IgD-negative memory B cell (primary cell): ENCODE results near the gene OR51B2. TPM values are rescaled to one million over a fixed set of nuclear protein-coding genes. Genes with fewer than 3 reads are reported as not detected.
"Not testable (repeated sequence)": the region's sequence is repeated elsewhere in the genome, so short reads cannot be mapped to it uniquely, and the experiment has no call there.

Source experiments
- H3K27ac Mint-ChIP-seq, 3 donors: one replicate each; pipeline ENCODE4 v1.8.0; 2020 to 2022; ENCODE audit warnings: mild to moderate bottlenecking in 3 of 3, mixed read lengths in 3 of 3, moderate library complexity in 1 of 3
- H3K27me3 Mint-ChIP-seq: one replicate; pipeline ENCODE4 v1.8.0; 2021; ENCODE audit warnings: mixed read lengths
- H3K36me3 Mint-ChIP-seq: one replicate; pipeline ENCODE4 v1.8.0; 2020; ENCODE audit warnings: mild to moderate bottlenecking, mixed read lengths
- H3K4me1 Mint-ChIP-seq, 3 donors: one replicate each; pipeline ENCODE4 v1.8.0; 2020 to 2022; ENCODE audit warnings: mixed read lengths in 3 of 3, mild to moderate bottlenecking in 1 of 3
- H3K4me3 Mint-ChIP-seq, 4 donors: one replicate each; pipeline ENCODE4 v1.8.0; 2020 to 2022; ENCODE audit warnings: mild to moderate bottlenecking in 4 of 4, mixed read lengths in 4 of 4, moderate library complexity in 3 of 4
- H3K9me3 Mint-ChIP-seq, 3 donors: one replicate each; pipeline ENCODE4 v1.8.0; 2020 to 2021; ENCODE audit warnings: mixed read lengths in 3 of 3, mild to moderate bottlenecking in 1 of 3
- polyA plus RNA-seq: library from polyadenylated mRNA; unstranded; fragments of 300-500 nt; fragmentation: Illumina TruSeq; gene quantifications from one replicate; pipeline ENCODE4 v1.2.3, GENCODE V29; 2021

Gene OR51B2, protein sequence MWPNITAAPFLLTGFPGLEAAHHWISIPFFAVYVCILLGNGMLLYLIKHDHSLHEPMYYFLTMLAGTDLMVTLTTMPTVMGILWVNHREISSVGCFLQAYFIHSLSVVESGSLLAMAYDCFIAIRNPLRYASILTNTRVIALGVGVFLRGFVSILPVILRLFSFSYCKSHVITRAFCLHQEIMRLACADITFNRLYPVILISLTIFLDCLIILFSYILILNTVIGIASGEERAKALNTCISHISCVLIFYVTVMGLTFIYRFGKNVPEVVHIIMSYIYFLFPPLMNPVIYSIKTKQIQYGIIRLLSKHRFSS
- polyA plus RNA-seq: not detected

DNA sequence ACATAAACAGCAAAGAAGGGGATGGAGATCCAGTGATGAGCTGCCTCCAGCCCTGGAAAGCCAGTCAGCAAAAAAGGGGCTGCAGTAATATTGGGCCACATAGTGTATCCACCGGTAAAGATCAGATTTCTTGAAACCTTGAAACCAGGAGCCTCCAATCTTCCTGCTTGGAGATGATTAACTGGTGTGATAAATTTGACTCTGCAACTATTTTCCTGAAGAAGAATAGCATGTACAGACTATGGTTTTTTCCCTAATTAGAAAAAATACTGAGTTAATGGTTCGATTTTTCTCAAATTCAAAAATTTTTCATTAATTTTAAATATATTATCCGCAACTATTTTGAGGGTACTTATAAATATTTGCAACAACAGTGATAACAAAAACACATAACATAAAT is at the start of gene OR51B2:
Gene OR51B2, minus strand, starts transcription at position 101 of the 400 bp plus-strand sequence. Its CDS starts 0 bp downstream, at position 101.
- Mint-ChIP-seq H3K4me1 (no peaks in the 10 kb centered on the region), H3K4me3 (no peak within 1 kb of the TSS), H3K27me3 (no peaks in the 10 kb centered on the region), H3K36me3 (no peaks in the 10 kb centered on the region), H3K9me3 (peaks cover 0 to 3% (median 2%) of the 10 kb centered on the region in 3 donors), H3K27ac (no peak within 1 kb of the TSS)

DNA sequence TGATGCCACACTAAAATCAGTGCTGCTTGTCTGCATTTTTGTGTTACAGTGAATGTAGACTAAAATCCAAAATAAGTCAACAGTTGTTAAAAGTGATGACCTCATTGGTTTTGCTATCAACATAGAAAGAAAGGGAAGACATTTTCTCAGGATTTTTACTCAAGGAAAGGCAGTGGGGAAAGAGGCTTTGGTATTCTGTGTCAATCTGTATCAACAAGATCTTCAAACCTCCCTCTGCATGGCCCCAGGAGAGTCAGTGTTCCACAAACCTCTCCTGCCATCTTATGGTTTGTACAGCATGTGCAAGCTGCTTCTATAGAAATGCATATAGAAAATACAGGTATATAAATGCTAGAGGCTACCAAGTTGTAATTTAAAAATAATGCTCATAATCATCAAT is 45.7 kb upstream of the OR51B2 start:
- Mint-ChIP-seq H3K27me3 (no peaks in the 10 kb centered on the region), H3K27ac (no peak overlapping the region), H3K4me1 (no peaks in the 10 kb centered on the region), H3K36me3 (no peaks in the 10 kb centered on the region), H3K4me3 (no peak overlapping the region), H3K9me3 (no peaks in the 10 kb centered on the region)

DNA sequence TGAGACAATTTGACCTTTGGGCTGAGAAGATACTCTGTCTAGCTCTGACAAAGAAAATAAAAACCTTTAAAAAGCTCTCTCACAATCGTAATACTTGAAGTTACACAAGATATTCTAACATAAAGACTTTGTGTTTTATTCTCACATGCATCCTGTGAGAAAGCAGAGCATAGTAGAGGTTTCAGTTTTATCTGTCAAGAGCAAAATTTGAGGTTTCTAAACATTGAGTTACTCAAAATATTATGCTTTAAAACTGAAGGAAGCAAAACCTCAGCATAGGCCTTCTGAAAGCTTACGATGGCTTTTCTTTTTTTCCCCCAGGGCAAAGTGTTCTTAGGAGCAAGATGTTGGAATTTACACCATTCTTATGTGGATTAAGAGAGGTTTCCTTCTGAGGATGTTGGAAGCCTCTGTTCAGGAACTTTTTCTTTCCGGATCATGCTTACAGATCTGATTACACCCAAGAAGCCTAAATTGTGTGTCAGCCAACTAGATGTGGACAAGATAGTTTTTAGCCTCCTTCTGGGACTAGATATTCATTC is 44.5 kb upstream of the OR51B2 start:
- no peaks in the 10 kb centered on the region for H3K36me3 Mint-ChIP-seq
- no peaks in the 10 kb centered on the region for H3K9me3 Mint-ChIP-seq
- no peak overlapping the region for H3K4me3 Mint-ChIP-seq
- no peaks in the 10 kb centered on the region for H3K27me3 Mint-ChIP-seq
- no peak overlapping the region for H3K27ac Mint-ChIP-seq
- no peaks in the 10 kb centered on the region for H3K4me1 Mint-ChIP-seq

DNA sequence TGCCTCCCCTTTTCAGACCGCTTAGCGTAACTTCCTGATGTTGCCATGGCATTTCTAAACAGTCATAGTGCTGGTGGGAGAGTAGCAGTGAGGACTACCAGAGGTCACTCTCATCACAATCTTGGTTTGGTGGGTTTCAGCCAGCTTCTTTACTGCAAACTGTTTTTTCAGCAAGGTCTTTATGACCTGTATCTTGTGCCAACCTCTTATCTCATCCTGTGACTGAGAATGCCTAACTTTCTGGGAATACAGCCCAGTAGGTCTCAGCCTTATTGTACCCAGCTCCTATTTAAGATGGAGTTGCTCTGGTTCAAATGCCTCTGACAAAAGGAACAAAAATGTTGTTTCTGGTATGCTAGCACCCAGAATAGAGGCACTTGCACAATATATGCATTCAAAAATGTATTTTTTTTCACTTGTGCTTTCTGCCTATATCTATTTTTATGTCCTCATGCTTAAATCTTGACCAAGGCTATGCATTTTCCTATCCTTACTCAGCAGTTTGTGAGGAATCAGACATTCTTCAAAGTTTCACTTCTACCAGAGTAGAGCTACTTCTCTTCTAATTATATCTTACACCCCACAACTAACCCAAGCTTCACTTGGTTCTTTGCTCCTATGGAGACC is 43.5 kb upstream of the OR51B2 start:
- Mint-ChIP-seq H3K27me3 (no peaks in the 10 kb centered on the region), H3K4me3 (no peak overlapping the region), H3K9me3 (no peaks in the 10 kb centered on the region), H3K36me3 (no peaks in the 10 kb centered on the region), H3K4me1 (no peaks in the 10 kb centered on the region), H3K27ac (no peak overlapping the region)

DNA sequence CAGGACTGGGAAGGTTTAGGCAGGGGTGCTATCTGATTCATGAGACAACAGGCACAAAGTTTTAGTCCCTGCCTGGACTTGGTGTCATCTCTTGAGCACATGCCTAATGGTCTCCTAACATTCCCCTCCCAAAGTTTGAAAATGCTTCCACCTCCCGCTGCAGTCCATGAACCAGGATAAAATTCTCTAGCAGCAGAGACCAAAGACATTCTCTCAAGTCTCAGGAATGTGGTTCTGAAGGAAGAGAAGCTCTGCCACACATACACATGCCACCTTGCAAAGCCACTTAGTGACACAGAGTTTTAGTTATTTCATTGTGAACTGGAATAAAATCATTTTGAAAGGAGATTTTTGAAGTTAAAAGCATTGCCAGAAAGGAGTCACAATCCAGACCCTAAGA is 42.8 kb upstream of the OR51B2 start:
- Mint-ChIP-seq H3K4me1 (no peaks in the 10 kb centered on the region), H3K27ac (no peak overlapping the region), H3K4me3 (no peak overlapping the region), H3K36me3 (no peaks in the 10 kb centered on the region), H3K9me3 (no peaks in the 10 kb centered on the region), H3K27me3 (no peaks in the 10 kb centered on the region)

DNA sequence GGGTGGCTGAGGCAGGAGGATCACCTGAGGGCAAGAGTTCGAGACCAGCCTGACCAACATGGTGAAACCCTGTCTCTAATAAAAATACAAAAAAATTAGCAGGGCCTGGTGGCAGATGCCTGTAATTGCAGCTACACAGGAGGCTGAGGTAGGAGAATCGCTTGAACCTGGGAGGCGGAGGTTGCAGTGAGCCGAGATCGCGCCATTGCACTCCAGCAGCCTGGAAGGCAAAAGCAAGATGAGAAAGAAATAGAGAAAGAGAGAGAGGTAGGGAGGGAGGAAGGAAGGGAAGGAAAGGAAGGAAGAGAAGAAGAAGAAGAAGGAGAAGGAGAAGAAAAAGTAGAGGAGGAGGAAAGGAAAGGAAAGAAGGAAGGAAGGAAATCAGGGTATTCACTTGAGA is 42.3 kb upstream of the OR51B2 start:
- not testable (repeated sequence) for H3K36me3 Mint-ChIP-seq, H3K9me3 Mint-ChIP-seq, H3K27me3 Mint-ChIP-seq, H3K4me1 Mint-ChIP-seq, H3K4me3 Mint-ChIP-seq, H3K27ac Mint-ChIP-seq

DNA sequence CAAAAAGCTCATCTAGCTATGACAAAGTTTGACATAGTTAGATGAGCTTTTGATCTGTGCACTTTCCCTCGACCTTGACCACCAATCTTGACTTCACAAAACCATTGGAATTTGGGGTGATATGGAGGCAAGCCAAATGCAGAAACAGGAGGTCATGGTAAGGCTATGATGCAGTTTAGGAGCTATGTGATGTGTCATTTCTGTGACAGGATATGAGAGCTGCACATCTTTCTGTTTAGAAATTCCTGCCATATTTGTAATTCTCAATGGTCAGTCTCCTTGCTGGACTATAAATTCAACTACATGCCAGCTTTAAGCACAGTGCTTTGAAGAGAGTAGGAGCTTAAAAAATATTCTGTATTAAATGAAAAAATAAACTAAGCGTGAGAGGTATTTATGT is 40.1 kb upstream of the OR51B2 start:
- no peak overlapping the region for H3K4me3 Mint-ChIP-seq
- no peaks in the 10 kb centered on the region for H3K9me3 Mint-ChIP-seq
- no peak overlapping the region for H3K27ac Mint-ChIP-seq
- H3K27me3 Mint-ChIP-seq: no peaks in the 10 kb centered on the region
- H3K36me3 Mint-ChIP-seq: no peaks in the 10 kb centered on the region
- H3K4me1 Mint-ChIP-seq: no peaks in the 10 kb centered on the region

DNA sequence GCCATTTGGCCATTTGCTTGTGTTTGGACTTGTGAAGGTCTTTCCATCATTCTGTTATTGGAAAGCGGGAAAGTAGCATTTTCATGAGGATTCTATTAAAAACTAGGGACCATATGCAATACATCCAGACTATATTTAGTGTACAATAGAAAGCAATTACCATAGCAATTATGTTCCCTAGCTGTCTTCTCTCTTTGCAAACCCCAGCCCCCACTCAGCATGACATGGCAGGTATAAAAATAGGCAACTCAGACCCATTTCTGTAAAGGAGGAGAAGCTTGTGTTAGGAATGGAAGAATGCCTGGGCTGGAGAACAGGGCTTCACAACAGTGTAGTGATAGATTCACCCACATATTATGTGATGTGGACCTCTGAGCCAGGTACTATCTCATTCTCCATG is 39.6 kb upstream of the OR51B2 start:
- Mint-ChIP-seq H3K9me3 (no peaks in the 10 kb centered on the region), H3K27me3 (no peaks in the 10 kb centered on the region), H3K4me3 (no peak overlapping the region), H3K27ac (no peak overlapping the region), H3K36me3 (no peaks in the 10 kb centered on the region), H3K4me1 (no peaks in the 10 kb centered on the region)

DNA sequence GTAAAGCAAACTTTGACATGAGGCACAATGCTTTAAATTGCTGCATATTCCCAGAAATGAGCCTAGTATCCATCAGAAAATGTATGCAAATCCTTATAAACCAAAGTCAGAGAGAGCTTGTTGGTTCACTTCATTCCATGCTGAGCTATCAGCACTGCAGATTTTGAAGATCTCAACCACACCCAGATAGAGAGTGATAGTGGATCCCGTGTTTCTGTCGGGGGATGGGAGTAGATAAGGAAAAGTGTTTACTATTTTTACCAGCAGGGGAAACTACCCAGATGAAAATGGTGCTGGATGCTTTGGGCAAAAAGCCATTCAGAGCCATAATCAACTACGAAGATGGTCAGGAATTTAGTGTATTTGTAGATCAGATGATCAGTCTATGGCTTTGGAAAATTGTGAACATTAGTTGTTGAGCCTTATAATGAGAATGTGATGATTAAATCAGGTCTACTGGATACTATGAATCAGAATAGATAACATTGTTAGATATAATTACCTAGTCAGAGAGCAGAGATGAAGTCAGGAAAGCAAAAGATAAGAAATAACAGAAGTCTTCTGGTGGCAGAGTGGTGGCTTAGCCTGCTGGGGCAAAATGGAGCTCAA is 38.0 kb upstream of the OR51B2 start:
- no peaks in the 10 kb centered on the region for H3K4me1 Mint-ChIP-seq
- H3K9me3 Mint-ChIP-seq: no peaks in the 10 kb centered on the region
- no peaks in the 10 kb centered on the region for H3K36me3 Mint-ChIP-seq
- H3K27ac Mint-ChIP-seq: no peak overlapping the region
- H3K27me3 Mint-ChIP-seq: no peaks in the 10 kb centered on the region
- H3K4me3 Mint-ChIP-seq: no peak overlapping the region

DNA sequence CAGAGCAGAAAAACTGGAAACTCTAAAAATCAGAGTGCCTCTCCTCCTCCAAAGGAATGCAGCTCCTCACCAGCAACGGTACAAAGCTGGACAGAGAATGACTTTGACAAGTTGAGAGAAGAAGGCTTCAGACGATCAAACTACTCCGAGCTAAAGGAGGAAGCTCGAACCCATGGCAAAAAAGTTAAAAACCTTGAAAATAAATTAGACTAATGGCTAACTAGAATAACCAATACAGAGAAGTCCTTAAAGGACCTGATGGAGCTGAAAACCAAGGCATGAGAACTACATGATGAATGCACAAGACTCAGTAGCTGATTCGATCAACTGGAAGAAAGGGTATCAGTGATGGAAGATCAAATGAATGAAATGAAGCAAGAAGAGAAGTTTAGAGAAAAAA is 31.9 kb upstream of the OR51B2 start:
- H3K9me3 Mint-ChIP-seq, H3K4me1 Mint-ChIP-seq, H3K4me3 Mint-ChIP-seq, H3K27ac Mint-ChIP-seq, H3K27me3 Mint-ChIP-seq, H3K36me3 Mint-ChIP-seq: not testable (repeated sequence)

DNA sequence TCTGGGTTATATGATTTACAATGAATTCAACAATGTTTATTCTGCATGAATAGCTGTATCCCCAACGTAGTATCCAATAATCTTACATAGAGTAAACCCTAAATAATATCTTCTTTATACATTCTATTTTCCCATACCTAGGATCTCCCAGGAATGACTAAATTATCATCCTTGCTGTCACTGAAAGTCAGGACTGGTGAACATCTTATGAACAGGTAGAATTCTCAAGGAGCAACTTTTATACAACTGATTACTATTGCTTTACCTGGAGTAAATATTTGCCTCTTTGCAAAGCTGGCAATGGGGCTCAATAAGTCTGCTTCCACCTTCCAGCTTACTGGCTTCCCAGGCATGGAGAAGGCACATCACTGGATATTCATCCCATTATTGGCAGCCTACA is 27.1 kb upstream of the OR51B2 start, which contains the start of gene OR51B6:
Gene OR51B6, plus strand, starts transcription at position 301 of the 400 bp plus-strand sequence. Its CDS starts 0 bp downstream, at position 301.
- no peaks in the 10 kb centered on the region for H3K9me3 Mint-ChIP-seq
- H3K4me1 Mint-ChIP-seq: peaks cover 0 to 2% (median 0%) of the 10 kb centered on the region in 3 donors
- H3K27ac Mint-ChIP-seq: no peak within 1 kb of the TSS
- peaks cover 1% of the 10 kb centered on the region for H3K27me3 Mint-ChIP-seq
- no peaks in the 10 kb centered on the region for H3K36me3 Mint-ChIP-seq
- no peak within 1 kb of the TSS for H3K4me3 Mint-ChIP-seq

DNA sequence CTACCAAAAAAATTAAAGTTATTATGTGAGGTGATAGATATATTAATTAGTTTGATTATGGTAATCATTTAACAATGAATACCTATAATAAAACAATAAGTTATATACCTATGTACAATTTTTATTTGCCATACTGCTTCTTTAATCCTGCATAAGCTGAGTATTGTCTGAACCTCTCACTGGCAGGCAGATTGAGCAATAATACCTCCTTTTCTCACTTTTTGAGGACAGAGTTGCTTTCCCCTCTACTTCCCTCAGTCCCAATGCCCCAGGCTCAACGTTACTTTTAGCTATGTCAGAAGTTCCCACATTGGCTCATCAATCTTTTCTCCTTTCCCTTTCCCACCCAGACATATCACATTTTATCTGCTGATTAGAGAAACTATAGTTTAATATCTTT is 25.5 kb upstream of the OR51B2 start:
- H3K27me3 Mint-ChIP-seq: peaks cover 1% of the 10 kb centered on the region
- H3K9me3 Mint-ChIP-seq: no peaks in the 10 kb centered on the region
- no peak overlapping the region for H3K27ac Mint-ChIP-seq
- H3K36me3 Mint-ChIP-seq: no peaks in the 10 kb centered on the region
- peaks cover 0 to 2% (median 0%) of the 10 kb centered on the region in 3 donors for H3K4me1 Mint-ChIP-seq
- no peak overlapping the region for H3K4me3 Mint-ChIP-seq

DNA sequence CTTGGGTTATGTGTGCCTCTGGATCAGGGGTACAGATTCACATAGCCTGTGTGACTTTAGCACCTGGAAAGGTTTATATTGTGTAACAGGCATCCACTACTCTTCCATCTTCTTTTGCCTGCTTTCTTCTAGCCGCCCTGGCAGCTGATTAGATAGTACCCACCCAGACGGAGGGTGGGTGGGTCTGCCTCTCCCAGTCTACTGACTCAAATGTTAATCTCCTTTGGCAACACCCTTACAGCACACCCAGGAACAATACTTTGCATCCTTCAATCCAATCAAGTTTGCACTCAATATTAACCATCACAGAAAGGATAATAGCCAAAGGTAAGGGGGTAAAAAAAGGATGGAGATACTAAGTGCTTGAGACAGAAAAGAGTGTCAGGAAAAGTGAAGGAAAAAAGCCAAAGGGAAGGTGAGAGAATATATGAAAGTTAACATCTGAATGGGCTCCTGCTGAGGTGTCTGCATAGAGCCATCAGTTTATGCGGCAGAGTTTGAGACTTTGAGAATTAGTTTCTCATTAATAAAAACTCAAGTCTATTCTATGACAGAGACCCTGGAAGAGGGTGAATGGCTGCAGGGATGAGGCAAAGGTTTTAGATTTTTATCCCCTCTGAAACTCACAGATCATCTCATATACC is 24.6 kb upstream of the OR51B2 start:
- Mint-ChIP-seq H3K27me3 (peaks cover 3% of the 10 kb centered on the region), H3K4me3 (no peak overlapping the region), H3K4me1 (peaks cover 0 to 2% (median 0%) of the 10 kb centered on the region in 3 donors), H3K36me3 (no peaks in the 10 kb centered on the region), H3K9me3 (no peaks in the 10 kb centered on the region), H3K27ac (no peak overlapping the region)

DNA sequence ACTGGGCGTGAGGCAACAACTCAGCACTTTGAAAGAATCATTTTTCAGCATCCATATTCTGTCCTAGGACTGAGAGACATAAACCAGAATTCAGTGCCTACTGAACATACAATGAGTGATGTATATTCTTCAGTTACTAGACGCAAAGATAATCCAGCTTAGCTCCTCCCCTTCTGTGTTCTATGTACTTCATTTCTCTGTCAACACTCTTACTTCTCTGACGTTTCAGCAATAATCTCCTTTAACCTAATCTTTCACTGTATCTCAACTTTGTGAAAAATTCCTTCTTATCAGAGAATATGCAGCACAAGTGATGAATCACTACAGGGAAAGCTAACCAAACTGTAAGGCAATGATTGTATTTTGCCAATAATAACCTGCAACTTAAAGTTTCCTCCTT is 21.7 kb upstream of the OR51B2 start:
- no peak overlapping the region for H3K27ac Mint-ChIP-seq
- H3K36me3 Mint-ChIP-seq: no peaks in the 10 kb centered on the region
- H3K4me1 Mint-ChIP-seq: no peaks in the 10 kb centered on the region
- peaks cover 1% of the 10 kb centered on the region for H3K27me3 Mint-ChIP-seq
- H3K4me3 Mint-ChIP-seq: no peak overlapping the region
- H3K9me3 Mint-ChIP-seq: no peaks in the 10 kb centered on the region
